Measurements from ENCODE around the gene LCAT.

DNA sequence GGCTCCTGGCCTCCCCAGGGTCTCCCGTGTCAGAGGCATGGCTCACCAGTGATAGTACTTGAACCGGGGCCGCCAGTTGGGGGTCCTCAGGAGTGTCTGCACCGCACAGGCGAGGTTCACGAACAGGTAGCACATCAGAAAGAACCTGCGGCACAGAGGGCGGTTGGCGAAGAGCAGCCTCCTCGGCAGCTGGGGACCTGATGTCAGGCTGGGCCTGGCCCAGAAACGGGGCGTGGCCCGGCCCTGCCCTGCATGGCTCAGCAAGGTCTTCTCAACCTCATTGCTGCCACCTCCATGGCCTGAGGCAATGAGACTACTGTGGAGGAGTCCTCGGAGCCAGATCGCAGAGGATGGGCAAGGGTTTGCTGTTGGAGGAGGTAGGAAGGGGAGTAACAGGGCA lies 4.1 kb upstream of the LCAT start:
- TF ChIP-seq, protein P1, sequence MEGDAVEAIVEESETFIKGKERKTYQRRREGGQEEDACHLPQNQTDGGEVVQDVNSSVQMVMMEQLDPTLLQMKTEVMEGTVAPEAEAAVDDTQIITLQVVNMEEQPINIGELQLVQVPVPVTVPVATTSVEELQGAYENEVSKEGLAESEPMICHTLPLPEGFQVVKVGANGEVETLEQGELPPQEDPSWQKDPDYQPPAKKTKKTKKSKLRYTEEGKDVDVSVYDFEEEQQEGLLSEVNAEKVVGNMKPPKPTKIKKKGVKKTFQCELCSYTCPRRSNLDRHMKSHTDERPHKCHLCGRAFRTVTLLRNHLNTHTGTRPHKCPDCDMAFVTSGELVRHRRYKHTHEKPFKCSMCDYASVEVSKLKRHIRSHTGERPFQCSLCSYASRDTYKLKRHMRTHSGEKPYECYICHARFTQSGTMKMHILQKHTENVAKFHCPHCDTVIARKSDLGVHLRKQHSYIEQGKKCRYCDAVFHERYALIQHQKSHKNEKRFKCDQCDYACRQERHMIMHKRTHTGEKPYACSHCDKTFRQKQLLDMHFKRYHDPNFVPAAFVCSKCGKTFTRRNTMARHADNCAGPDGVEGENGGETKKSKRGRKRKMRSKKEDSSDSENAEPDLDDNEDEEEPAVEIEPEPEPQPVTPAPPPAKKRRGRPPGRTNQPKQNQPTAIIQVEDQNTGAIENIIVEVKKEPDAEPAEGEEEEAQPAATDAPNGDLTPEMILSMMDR (IDR thresholded peaks at IDR 0.05): no peak
- TF ChIP-seq FOXJ3 (CRISPR knock-in tag; IDR thresholded peaks at IDR 0.05) (no peak), EP300 (IDR thresholded peaks at IDR 0.05; ENCODE audit: borderline replicate concordance in 1 of 2, low read depth in 1 of 2, low read length in 1 of 2) (no peak), YY1 (IDR thresholded peaks at IDR 0.05; ENCODE audit: low read depth) (no peak), JUND (IDR thresholded peaks at IDR 0.05) (no peak)

Data from SK-N-SH (cell line).